ENCODE data around the gene NUAK1.

The NUAK1 gene

DNA sequence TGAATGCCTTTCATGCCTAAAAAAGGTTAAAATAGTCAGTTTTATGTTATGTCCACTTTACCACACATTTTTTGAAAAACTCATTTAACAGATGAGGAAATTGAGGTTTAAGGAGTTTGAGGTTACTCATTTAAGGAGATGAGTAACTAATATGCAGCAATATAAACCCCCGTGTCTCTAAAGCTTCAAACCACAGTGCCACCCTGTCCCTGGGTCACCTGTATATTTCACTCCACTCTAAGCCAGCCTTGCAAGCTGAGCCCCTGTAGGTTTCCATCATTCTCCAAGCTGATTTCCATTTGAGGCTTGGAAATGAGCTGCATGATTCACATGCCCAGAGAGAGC is 64.4 kb downstream of the NUAK1 start:
- no peak overlapping the region for H3K9ac ChIP-seq (ENCODE audit: low read length)

DNA sequence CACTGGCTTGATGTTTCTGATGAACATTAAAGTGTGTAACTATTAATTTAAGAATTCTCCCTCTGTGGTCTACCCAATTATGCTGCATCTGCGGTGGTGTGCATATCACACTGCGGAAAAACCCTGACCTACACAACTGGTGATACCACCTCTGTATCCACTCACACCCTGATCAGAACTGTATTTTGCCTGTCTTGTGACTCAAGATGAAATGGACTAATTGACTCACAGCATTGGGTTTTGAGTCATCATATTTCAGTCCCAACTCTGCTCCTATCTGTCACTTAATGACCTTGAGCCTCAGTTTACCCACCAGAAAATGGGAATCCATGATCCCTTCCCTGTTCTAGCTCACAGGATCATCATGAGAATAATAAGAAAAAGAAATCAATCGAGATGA is 65.6 kb downstream of the NUAK1 start:
- Histone ChIP-seq H3K27ac (ENCODE audit: low read depth, low read length) (no peak overlapping the region), H3K9me3 (ENCODE audit: low read length) (no peaks in the 10 kb centered on the region), H3K4me1 (ENCODE audit: insufficient read depth, low read length) (peaks cover 31% of the 10 kb centered on the region)

More for the DNA sequence above, 64.4 kb downstream of the NUAK1 start:
- H3K27ac ChIP-seq (ENCODE audit: low read depth, low read length): no peak overlapping the region
- no peaks in the 10 kb centered on the region for H3K9me3 ChIP-seq (ENCODE audit: low read length)
- H3K4me3 ChIP-seq (ENCODE audit: low read depth in 1 of 2, low read length in 2 of 2): no peak overlapping the region
- H3K36me3 ChIP-seq (ENCODE audit: insufficient read depth, low read length): no peaks in the 10 kb centered on the region
- no peaks in the 10 kb centered on the region for H3K27me3 ChIP-seq (ENCODE audit: control insufficient read depth in 1 of 2, insufficient read depth in 2 of 2, low read length in 2 of 2)
- H3K4me1 ChIP-seq (ENCODE audit: insufficient read depth, low read length): peaks cover 31% of the 10 kb centered on the region

DNA sequence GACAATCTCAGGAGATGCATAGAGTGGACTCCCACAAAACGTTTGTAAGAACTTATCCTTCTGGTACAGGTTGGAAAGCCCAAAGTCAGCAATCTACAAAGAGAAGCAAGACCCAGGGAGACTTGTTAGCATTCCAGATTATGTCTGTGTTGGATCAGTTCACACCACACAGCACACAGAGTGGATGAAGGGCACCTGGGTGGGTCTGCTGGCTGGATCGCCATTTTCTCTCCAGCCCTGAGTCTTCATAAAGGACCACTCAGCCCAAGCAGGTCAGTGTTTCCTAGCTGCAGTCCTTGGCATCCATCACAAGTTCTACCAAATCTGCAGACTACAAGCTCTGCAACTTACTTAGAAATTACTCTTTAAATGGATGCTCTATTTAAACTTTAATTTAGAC is 66.0 kb downstream of the NUAK1 start:
- Histone ChIP-seq H3K9me3 (ENCODE audit: low read length) (no peaks in the 10 kb centered on the region), H3K27me3 (ENCODE audit: control insufficient read depth in 1 of 2, insufficient read depth in 2 of 2, low read length in 2 of 2) (no peaks in the 10 kb centered on the region), H3K9ac (ENCODE audit: low read length) (no peak overlapping the region), H3K4me3 (ENCODE audit: low read depth in 1 of 2, low read length in 2 of 2) (no peak overlapping the region), H3K27ac (ENCODE audit: low read depth, low read length) (no peak overlapping the region), H3K36me3 (ENCODE audit: insufficient read depth, low read length) (no peaks in the 10 kb centered on the region), H3K4me1 (ENCODE audit: insufficient read depth, low read length) (peaks cover 31% of the 10 kb centered on the region)

More for the DNA sequence above, 65.6 kb downstream of the NUAK1 start:
- Histone ChIP-seq H3K4me3 (ENCODE audit: low read depth in 1 of 2, low read length in 2 of 2) (no peak overlapping the region), H3K27me3 (ENCODE audit: control insufficient read depth in 1 of 2, insufficient read depth in 2 of 2, low read length in 2 of 2) (no peaks in the 10 kb centered on the region), H3K9ac (ENCODE audit: low read length) (no peak overlapping the region), H3K36me3 (ENCODE audit: insufficient read depth, low read length) (no peaks in the 10 kb centered on the region)

DNA sequence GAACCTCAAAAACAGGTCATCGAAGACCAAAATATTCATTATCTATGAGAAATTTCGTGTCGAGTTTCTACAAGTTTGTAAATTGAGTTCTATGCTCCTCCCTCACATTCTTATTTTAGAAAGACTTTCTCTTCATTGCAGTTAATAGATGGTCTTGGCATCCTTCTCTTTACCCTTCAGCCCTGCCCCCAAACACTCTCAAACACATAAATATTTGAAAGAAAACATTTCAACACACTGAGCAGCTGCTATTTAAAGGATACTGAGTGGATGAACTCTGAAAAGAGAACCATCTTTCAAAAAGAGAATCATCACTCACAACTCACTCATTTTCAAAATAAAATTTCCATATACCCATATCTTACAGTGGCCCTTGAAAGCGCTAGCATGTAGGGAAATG is 67.1 kb downstream of the NUAK1 start:
- Histone ChIP-seq H3K4me3 (ENCODE audit: low read depth in 1 of 2, low read length in 2 of 2) (no peak overlapping the region), H3K9me3 (ENCODE audit: low read length) (no peaks in the 10 kb centered on the region), H3K9ac (ENCODE audit: low read length) (no peak overlapping the region), H3K27ac (ENCODE audit: low read depth, low read length) (no peak overlapping the region), H3K4me1 (ENCODE audit: insufficient read depth, low read length) (peaks cover 31% of the 10 kb centered on the region), H3K27me3 (ENCODE audit: control insufficient read depth in 1 of 2, insufficient read depth in 2 of 2, low read length in 2 of 2) (no peaks in the 10 kb centered on the region), H3K36me3 (ENCODE audit: insufficient read depth, low read length) (no peaks in the 10 kb centered on the region)

DNA sequence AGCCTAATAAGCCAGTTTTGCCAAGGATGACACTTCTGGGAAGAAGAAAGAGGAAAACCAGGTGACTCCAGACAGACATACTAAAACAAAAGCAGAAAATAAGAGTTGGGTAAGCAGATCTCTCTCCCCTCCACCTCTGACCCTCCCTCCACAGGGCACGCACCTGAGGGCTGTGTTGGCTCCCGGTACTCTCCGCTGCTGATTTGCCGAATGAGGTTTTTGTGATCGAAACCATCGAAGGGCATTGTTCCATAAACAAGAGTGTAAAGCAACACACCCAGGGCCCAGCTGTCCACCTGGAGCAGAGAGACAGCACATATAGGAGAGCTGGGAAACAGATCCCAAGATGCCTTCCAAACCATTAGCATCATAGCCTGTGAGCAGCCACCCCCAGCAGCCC is 68.1 kb downstream of the NUAK1 start:
- no peak overlapping the region for H3K4me3 ChIP-seq (ENCODE audit: low read depth in 1 of 2, low read length in 2 of 2)
- no peaks in the 10 kb centered on the region for H3K9me3 ChIP-seq (ENCODE audit: low read length)
- no peaks in the 10 kb centered on the region for H3K36me3 ChIP-seq (ENCODE audit: insufficient read depth, low read length)
- no peak overlapping the region for H3K27ac ChIP-seq (ENCODE audit: low read depth, low read length)
- H3K27me3 ChIP-seq (ENCODE audit: control insufficient read depth in 1 of 2, insufficient read depth in 2 of 2, low read length in 2 of 2): no peaks in the 10 kb centered on the region
- no peak overlapping the region for H3K9ac ChIP-seq (ENCODE audit: low read length)
- peaks cover 28% of the 10 kb centered on the region for H3K4me1 ChIP-seq (ENCODE audit: insufficient read depth, low read length)

DNA sequence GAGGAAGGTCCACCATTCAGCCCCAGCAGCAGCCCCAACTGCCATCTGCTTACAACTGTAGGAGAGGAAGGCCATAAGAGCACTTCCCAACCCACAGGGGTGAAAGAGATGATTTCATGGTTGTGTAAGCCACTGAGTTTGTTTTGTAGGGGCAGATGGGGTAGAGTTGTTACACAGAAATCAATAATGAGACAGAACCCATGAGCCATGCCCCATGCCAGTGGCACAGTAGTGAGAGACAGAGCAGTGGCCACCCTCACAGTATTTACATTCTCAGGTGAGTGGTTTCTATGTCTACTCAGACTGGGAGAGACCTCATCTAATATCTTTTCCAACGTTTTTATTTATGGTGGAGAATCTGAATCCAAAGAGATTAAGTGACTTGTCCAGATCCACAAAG is 68.6 kb downstream of the NUAK1 start:
- Histone ChIP-seq H3K9me3 (ENCODE audit: low read length) (no peaks in the 10 kb centered on the region), H3K4me1 (ENCODE audit: insufficient read depth, low read length) (peaks cover 25% of the 10 kb centered on the region), H3K36me3 (ENCODE audit: insufficient read depth, low read length) (no peaks in the 10 kb centered on the region), H3K27ac (ENCODE audit: low read depth, low read length) (no peak overlapping the region), H3K9ac (ENCODE audit: low read length) (no peak overlapping the region), H3K27me3 (ENCODE audit: control insufficient read depth in 1 of 2, insufficient read depth in 2 of 2, low read length in 2 of 2) (no peaks in the 10 kb centered on the region), H3K4me3 (ENCODE audit: low read depth in 1 of 2, low read length in 2 of 2) (no peak overlapping the region)

DNA sequence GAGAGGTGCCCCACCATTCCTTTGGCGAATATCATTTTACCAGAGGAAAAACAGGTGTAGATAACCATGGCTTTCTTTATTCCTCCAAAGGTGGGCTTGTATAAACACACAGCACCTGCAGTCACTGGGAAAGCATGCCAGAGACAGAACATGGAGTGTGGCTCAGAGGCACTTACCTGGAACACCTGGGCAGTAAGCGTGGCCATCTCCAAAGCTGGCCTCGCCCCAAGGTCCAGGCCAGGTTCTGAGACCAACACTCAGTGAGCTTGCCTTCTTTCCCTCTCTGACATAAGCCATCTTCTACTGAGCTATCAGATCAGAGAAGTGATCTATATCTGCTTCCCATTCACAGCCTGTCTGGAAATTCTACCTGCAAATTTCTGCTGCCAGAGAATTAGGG is 70.5 kb downstream of the NUAK1 start:
- H3K9ac ChIP-seq (ENCODE audit: low read length): no peak overlapping the region
- no peak overlapping the region for H3K27ac ChIP-seq (ENCODE audit: low read depth, low read length)
- H3K27me3 ChIP-seq (ENCODE audit: control insufficient read depth in 1 of 2, insufficient read depth in 2 of 2, low read length in 2 of 2): no peaks in the 10 kb centered on the region
- no peaks in the 10 kb centered on the region for H3K9me3 ChIP-seq (ENCODE audit: low read length)
- no peak overlapping the region for H3K4me3 ChIP-seq (ENCODE audit: low read depth in 1 of 2, low read length in 2 of 2)
- peaks cover 16% of the 10 kb centered on the region for H3K4me1 ChIP-seq (ENCODE audit: insufficient read depth, low read length)
- no peaks in the 10 kb centered on the region for H3K36me3 ChIP-seq (ENCODE audit: insufficient read depth, low read length)

DNA sequence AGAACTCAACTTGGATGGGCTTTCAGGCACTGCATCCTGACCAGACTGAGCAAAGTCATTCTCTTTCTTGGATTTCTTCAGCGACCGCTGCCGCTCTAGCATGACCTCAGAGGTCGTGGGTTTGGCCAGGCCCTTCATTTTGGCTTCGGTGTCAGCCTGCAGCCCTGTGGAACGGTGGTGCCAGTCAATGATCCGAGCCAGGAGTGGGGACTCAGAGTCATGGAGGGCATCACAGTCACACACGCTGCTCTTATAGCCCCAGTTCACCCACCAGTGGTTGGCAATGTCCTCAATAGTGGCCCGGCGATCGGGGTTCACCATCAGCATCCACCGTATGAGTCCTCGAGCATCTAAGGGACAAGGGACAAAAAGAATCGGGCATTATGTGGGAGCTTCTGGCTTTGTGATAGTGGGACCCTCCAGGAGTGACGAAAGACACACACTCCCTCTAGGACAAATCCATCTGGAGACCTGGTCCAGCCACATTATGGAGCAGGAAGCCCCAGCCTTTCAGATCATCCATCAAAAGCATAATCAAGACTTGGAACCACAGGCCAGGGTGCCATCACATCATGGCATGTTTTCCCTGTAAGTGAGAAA is 71.0 kb downstream of the NUAK1 start:
- H3K9ac ChIP-seq (ENCODE audit: low read length): no peak overlapping the region
- peaks cover 12% of the 10 kb centered on the region for H3K4me1 ChIP-seq (ENCODE audit: insufficient read depth, low read length)
- no peak overlapping the region for H3K4me3 ChIP-seq (ENCODE audit: low read depth in 1 of 2, low read length in 2 of 2)
- no peak overlapping the region for H3K27ac ChIP-seq (ENCODE audit: low read depth, low read length)
- no peaks in the 10 kb centered on the region for H3K27me3 ChIP-seq (ENCODE audit: control insufficient read depth in 1 of 2, insufficient read depth in 2 of 2, low read length in 2 of 2)
- H3K9me3 ChIP-seq (ENCODE audit: low read length): no peaks in the 10 kb centered on the region
- no peaks in the 10 kb centered on the region for H3K36me3 ChIP-seq (ENCODE audit: insufficient read depth, low read length)

DNA sequence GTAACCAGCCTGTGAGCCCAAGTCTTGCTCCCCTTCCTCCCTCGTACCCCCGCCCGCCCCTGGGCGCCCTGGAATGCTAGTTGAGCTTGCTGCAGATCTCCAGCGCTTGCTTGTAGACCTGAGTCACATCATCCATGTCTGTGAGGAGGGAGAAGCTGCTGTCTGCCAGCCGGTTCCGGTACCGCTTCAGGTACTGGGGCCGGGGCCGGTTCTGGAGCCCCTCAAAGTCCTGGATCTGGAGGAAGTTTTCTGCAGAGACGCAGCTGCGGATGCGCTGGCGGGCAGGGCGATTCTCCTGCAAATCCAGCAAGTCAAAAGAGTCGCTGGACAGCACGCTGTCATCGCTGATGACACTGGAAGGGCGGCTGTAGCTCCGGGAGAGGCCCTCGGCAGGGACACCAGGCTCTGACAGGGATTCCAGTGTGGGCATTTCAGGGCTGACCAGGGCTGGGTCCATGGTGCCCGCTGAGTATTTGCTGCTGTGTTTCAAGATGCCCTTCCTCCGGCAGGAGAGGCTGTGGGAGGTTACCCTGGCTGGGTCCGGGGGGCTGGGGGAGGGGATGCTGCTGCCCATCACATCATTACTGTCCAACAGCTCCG is 71.9 kb downstream of the NUAK1 start:
- Histone ChIP-seq H3K27ac (ENCODE audit: low read depth, low read length) (no peak overlapping the region), H3K36me3 (ENCODE audit: insufficient read depth, low read length) (no peaks in the 10 kb centered on the region), H3K9ac (ENCODE audit: low read length) (no peak overlapping the region), H3K9me3 (ENCODE audit: low read length) (no peaks in the 10 kb centered on the region), H3K27me3 (ENCODE audit: control insufficient read depth in 1 of 2, insufficient read depth in 2 of 2, low read length in 2 of 2) (no peaks in the 10 kb centered on the region), H3K4me1 (ENCODE audit: insufficient read depth, low read length) (peaks cover 9% of the 10 kb centered on the region), H3K4me3 (ENCODE audit: low read depth in 1 of 2, low read length in 2 of 2) (no peak overlapping the region)

DNA sequence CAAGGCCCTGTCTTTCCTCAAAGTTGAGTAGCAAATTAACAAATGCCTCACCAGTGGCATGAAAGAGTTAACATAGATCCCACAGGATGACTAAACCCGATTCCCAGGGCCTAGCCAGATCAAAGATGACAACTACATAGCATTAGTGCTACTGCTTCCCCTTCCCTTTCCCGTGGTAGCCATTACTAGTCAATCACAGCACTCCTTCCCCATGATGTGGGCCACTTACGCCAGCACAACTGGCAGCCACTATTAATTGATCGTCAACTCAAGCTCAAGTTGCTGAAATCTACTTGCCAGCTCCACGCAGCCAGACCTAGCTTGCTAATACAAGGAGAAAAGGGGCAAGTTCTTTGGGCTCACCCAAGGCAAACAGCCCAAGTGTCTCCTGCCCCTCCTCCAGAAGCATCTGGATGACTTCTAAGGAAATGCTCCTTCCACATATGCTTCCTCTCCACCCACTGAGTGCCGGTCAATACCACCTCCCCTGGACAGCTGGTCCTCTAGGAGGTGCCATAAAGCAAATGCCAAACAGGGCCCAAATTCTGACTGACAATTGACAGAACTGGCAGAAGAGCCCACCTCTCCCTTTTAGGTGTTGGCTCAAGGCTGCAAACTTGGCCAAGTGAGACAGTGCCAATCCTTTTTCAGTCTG is 72.6 kb downstream of the NUAK1 start:
- H3K4me1 ChIP-seq (ENCODE audit: insufficient read depth, low read length): peaks cover 3% of the 10 kb centered on the region
- H3K4me3 ChIP-seq (ENCODE audit: low read depth in 1 of 2, low read length in 2 of 2): no peak overlapping the region
- H3K36me3 ChIP-seq (ENCODE audit: insufficient read depth, low read length): no peaks in the 10 kb centered on the region
- no peaks in the 10 kb centered on the region for H3K9me3 ChIP-seq (ENCODE audit: low read length)
- no peak overlapping the region for H3K9ac ChIP-seq (ENCODE audit: low read length)
- H3K27ac ChIP-seq (ENCODE audit: low read depth, low read length): no peak overlapping the region
- no peaks in the 10 kb centered on the region for H3K27me3 ChIP-seq (ENCODE audit: control insufficient read depth in 1 of 2, insufficient read depth in 2 of 2, low read length in 2 of 2)

DNA sequence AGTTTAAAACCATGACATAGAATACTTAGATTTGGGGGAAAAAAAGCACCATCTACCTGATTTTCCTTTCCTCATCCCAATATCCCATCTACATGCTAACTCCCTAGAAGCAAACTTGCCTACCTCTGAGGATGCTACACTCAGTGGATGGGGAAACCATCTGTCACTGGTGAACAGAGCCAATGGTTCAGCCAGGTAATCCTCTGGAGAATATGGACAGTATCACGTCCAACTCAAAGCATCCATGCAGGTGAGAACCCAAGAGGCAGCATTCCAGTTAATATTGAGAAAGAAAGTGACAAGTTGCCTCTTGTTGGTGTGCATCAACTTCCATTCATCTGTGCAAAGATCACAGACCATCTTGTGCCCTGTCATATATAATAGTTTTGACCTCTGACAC is 73.2 kb downstream of the NUAK1 start:
- no peaks in the 10 kb centered on the region for H3K9me3 ChIP-seq (ENCODE audit: low read length)
- no peaks in the 10 kb centered on the region for H3K4me1 ChIP-seq (ENCODE audit: insufficient read depth, low read length)
- no peaks in the 10 kb centered on the region for H3K27me3 ChIP-seq (ENCODE audit: control insufficient read depth in 1 of 2, insufficient read depth in 2 of 2, low read length in 2 of 2)
- no peak overlapping the region for H3K27ac ChIP-seq (ENCODE audit: low read depth, low read length)
- H3K36me3 ChIP-seq (ENCODE audit: insufficient read depth, low read length): no peaks in the 10 kb centered on the region
- H3K9ac ChIP-seq (ENCODE audit: low read length): no peak overlapping the region
- H3K4me3 ChIP-seq (ENCODE audit: low read depth in 1 of 2, low read length in 2 of 2): no peak overlapping the region

DNA sequence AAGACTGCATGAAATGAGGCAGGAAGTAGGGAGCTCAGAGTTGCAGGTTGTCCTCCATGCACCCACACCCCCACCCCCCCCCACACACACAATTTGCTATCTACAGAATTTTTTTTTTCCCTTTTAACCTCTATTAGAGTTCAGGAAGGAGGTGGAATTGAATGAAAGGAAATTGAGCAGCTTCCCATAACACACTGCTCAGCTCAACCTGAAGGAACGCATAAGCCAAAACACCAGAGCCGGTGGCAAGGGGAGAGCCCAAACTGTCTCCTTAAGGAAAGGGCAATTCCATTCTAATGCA is 74.1 kb downstream of the NUAK1 start:
- no peak overlapping the region for H3K27ac ChIP-seq (ENCODE audit: low read depth, low read length)
- H3K9ac ChIP-seq (ENCODE audit: low read length): no peak overlapping the region
- H3K36me3 ChIP-seq (ENCODE audit: insufficient read depth, low read length): no peaks in the 10 kb centered on the region
- H3K9me3 ChIP-seq (ENCODE audit: low read length): no peaks in the 10 kb centered on the region
- H3K4me1 ChIP-seq (ENCODE audit: insufficient read depth, low read length): no peaks in the 10 kb centered on the region
- no peaks in the 10 kb centered on the region for H3K27me3 ChIP-seq (ENCODE audit: control insufficient read depth in 1 of 2, insufficient read depth in 2 of 2, low read length in 2 of 2)
- no peak overlapping the region for H3K4me3 ChIP-seq (ENCODE audit: low read depth in 1 of 2, low read length in 2 of 2)

All from muscle layer of colon (tissue), 2 donors.